GM21390 (cell line): ENCODE measurements around the gene C1QTNF2.

Experiments used
- ATAC-seq: cut with Tn5 transposase; IDR thresholded peaks from one replicate; pipeline ENCODE4 v1.9.1; 2021; ENCODE audit not compliant: unreplicated experiment

Gene C1QTNF2

GRCh38 chr5:160306696-160307095, 63.7 kb downstream of the C1QTNF2 start:
- no peak for ATAC-seq

- ATAC-seq: no peak
Measured at GRCh38 chr5:160305319-160305718, 65.1 kb downstream of the C1QTNF2 start.

GRCh38 chr5:160303690-160304089, 66.7 kb downstream of the C1QTNF2 start:
- no peak for ATAC-seq

- ATAC-seq: no peak
Measured at GRCh38 chr5:160298189-160298588, 72.2 kb downstream of the C1QTNF2 start.

- no peak for ATAC-seq
Measured at GRCh38 chr5:160297776-160298175, 72.7 kb downstream of the C1QTNF2 start.
